Muscle layer of duodenum (tissue), 2 donors: Measurements from ENCODE around the gene NFXL1.

Experiments
- H3K27ac ChIP-seq: one replicate; pipeline ENCODE4 v1.7.0; 2013; ENCODE audit warnings: mild to moderate bottlenecking, low read length
- H3K27me3 ChIP-seq: one replicate; pipeline ENCODE4 v1.7.0; 2013; ENCODE audit warnings: low read depth, mild to moderate bottlenecking, control low read depth, low read length
- H3K36me3 ChIP-seq, 2 donors: one replicate each; pipeline ENCODE4 v1.7.0; 2013; ENCODE audit warnings: low read length in 2 of 2, control low read depth in 1 of 2, mild to moderate bottlenecking in 1 of 2; ENCODE audit not compliant: insufficient read depth in 2 of 2, control insufficient read depth in 1 of 2
- H3K4me1 ChIP-seq, 2 donors: one replicate each; pipeline ENCODE4 v1.7.0; 2013; ENCODE audit warnings: low read length in 2 of 2, mild to moderate bottlenecking in 2 of 2, control low read depth in 1 of 2, moderate library complexity in 1 of 2; ENCODE audit not compliant: insufficient read depth in 2 of 2, control insufficient read depth in 1 of 2
- H3K4me3 ChIP-seq, 2 donors: one replicate each; pipeline ENCODE4 v1.7.0; 2013; ENCODE audit warnings: low read length in 2 of 2, low read depth in 1 of 2, mild to moderate bottlenecking in 1 of 2
- H3K9me3 ChIP-seq, 2 donors: one replicate each; pipeline ENCODE4 v1.7.0; 2013; ENCODE audit warnings: low read length in 2 of 2, control low read depth in 1 of 2, mild to moderate bottlenecking in 1 of 2; ENCODE audit not compliant: control insufficient read depth in 1 of 2
- donor health status: healthy.

NFXL1 gene

GRCh38 chr4:47852136-47852535 lies 62.2 kb downstream of the NFXL1 start:
- H3K27ac ChIP-seq = no peak overlapping the region

GRCh38 chr4:47849466-47849865 lies 64.9 kb downstream of the NFXL1 start:
- peaks cover 0 to 9% of the 10 kb centered on the region in 2 donors for H3K36me3 ChIP-seq
- no peak overlapping the region for H3K27ac ChIP-seq
- no peaks in the 10 kb centered on the region for H3K27me3 ChIP-seq
- H3K9me3 ChIP-seq = no peaks in the 10 kb centered on the region
- H3K4me1 ChIP-seq = no peaks in the 10 kb centered on the region
- H3K4me3 ChIP-seq = no peak overlapping the region

More at GRCh38 chr4:47852136-47852535, 62.2 kb downstream of the NFXL1 start:
- no peak overlapping the region for H3K4me3 ChIP-seq
- H3K27me3 ChIP-seq = no peaks in the 10 kb centered on the region
- H3K36me3 ChIP-seq = peaks cover 0 to 9% of the 10 kb centered on the region in 2 donors
- H3K9me3 ChIP-seq = no peaks in the 10 kb centered on the region
- no peaks in the 10 kb centered on the region for H3K4me1 ChIP-seq

- Histone ChIP-seq H3K4me1 (no peaks in the 10 kb centered on the region), H3K36me3 (peaks cover 0 to 9% of the 10 kb centered on the region in 2 donors), H3K27me3 (no peaks in the 10 kb centered on the region), H3K4me3 (no peak overlapping the region), H3K9me3 (no peaks in the 10 kb centered on the region), H3K27ac (no peak overlapping the region)
Observed at GRCh38 chr4:47848041-47848440, 66.3 kb downstream of the NFXL1 start.

GRCh38 chr4:47842985-47843384 lies 71.4 kb downstream of the NFXL1 start:
- H3K27ac ChIP-seq = no peak overlapping the region
- peaks cover 0 to 3% of the 10 kb centered on the region in 2 donors for H3K4me1 ChIP-seq
- no peaks in the 10 kb centered on the region for H3K27me3 ChIP-seq
- H3K36me3 ChIP-seq = no peaks in the 10 kb centered on the region
- no peaks in the 10 kb centered on the region for H3K9me3 ChIP-seq
- H3K4me3 ChIP-seq = no peak overlapping the region

GRCh38 chr4:47840291-47840690 lies 74.1 kb downstream of the NFXL1 start:
- no peaks in the 10 kb centered on the region for H3K27me3 ChIP-seq
- no peaks in the 10 kb centered on the region for H3K36me3 ChIP-seq
- peaks cover 0 to 25% of the 10 kb centered on the region in 2 donors for H3K4me1 ChIP-seq
- H3K27ac ChIP-seq = no peak overlapping the region
- no peak overlapping the region for H3K4me3 ChIP-seq
- no peaks in the 10 kb centered on the region for H3K9me3 ChIP-seq

- Histone ChIP-seq H3K27ac (no peak overlapping the region), H3K4me1 (peaks cover 0 to 25% of the 10 kb centered on the region in 2 donors), H3K9me3 (no peaks in the 10 kb centered on the region), H3K36me3 (no peaks in the 10 kb centered on the region), H3K27me3 (no peaks in the 10 kb centered on the region), H3K4me3 (no peak overlapping the region)
Observed at GRCh38 chr4:47839259-47839658, 75.1 kb downstream of the NFXL1 start.

- no peak overlapping the region for H3K27ac ChIP-seq
- no peak overlapping the region for H3K4me3 ChIP-seq
Observed at GRCh38 chr4:47838445-47838844, 75.9 kb downstream of the NFXL1 start.

GRCh38 chr4:47837908-47838294 lies 76.5 kb downstream of the NFXL1 start, which contains the start of gene CORIN:
CORIN (minus strand) TSS chr4:47838067; CDS start chr4:47837949, 118 bp downstream.
- peaks cover 0 to 25% of the 10 kb centered on the region in 2 donors for H3K4me1 ChIP-seq
- H3K27me3 ChIP-seq = no peaks in the 10 kb centered on the region
- peak within 1 kb of the TSS; percentile 63 to 76 for H3K4me3 ChIP-seq
- peaks cover under 1 to 1% of the 10 kb centered on the region in 2 donors for H3K9me3 ChIP-seq
- H3K27ac ChIP-seq = no peak within 1 kb of the TSS
- no peaks in the 10 kb centered on the region for H3K36me3 ChIP-seq

More at GRCh38 chr4:47838445-47838844, 75.9 kb downstream of the NFXL1 start:
- Histone ChIP-seq H3K9me3 (no peaks in the 10 kb centered on the region), H3K36me3 (no peaks in the 10 kb centered on the region), H3K4me1 (peaks cover 0 to 25% of the 10 kb centered on the region in 2 donors), H3K27me3 (no peaks in the 10 kb centered on the region)

GRCh38 chr4:47837094-47837907 lies 77.1 kb downstream of the NFXL1 start:
- H3K9me3 ChIP-seq = peaks cover 2 to 3% of the 10 kb centered on the region in 2 donors
- H3K27me3 ChIP-seq = no peaks in the 10 kb centered on the region
- peaks cover 0 to 22% of the 10 kb centered on the region in 2 donors for H3K4me1 ChIP-seq
- H3K27ac ChIP-seq = no peak overlapping the region
- peak overlapping the region; percentile 63 to 76 for H3K4me3 ChIP-seq
- H3K36me3 ChIP-seq = no peaks in the 10 kb centered on the region

GRCh38 chr4:47836641-47837093 lies 77.7 kb downstream of the NFXL1 start:
- H3K4me1 ChIP-seq = peaks cover 0 to 22% of the 10 kb centered on the region in 2 donors
- peak overlapping the region; percentile 63 to 76 for H3K4me3 ChIP-seq
- no peaks in the 10 kb centered on the region for H3K36me3 ChIP-seq
- H3K27me3 ChIP-seq = no peaks in the 10 kb centered on the region
- H3K9me3 ChIP-seq = peaks cover 2 to 3% of the 10 kb centered on the region in 2 donors
- H3K27ac ChIP-seq = no peak overlapping the region

GRCh38 chr4:47835494-47835893 lies 78.9 kb downstream of the NFXL1 start:
- Histone ChIP-seq H3K4me3 (no peak overlapping the region), H3K36me3 (no peaks in the 10 kb centered on the region), H3K4me1 (peaks cover 0 to 22% of the 10 kb centered on the region in 2 donors), H3K9me3 (peaks cover 2 to 3% of the 10 kb centered on the region in 2 donors), H3K27ac (no peak overlapping the region), H3K27me3 (no peaks in the 10 kb centered on the region)
